ENCODE data around the gene MAP6. TPM values are rescaled to one million over a fixed set of nuclear protein-coding genes. Genes with fewer than 3 reads are reported as not detected.

MAP6 gene
- total and polyA plus RNA-seq, 3 experiments from 2014 or later, result 0.07 to 0.16 TPM; not detected in 1

DNA sequence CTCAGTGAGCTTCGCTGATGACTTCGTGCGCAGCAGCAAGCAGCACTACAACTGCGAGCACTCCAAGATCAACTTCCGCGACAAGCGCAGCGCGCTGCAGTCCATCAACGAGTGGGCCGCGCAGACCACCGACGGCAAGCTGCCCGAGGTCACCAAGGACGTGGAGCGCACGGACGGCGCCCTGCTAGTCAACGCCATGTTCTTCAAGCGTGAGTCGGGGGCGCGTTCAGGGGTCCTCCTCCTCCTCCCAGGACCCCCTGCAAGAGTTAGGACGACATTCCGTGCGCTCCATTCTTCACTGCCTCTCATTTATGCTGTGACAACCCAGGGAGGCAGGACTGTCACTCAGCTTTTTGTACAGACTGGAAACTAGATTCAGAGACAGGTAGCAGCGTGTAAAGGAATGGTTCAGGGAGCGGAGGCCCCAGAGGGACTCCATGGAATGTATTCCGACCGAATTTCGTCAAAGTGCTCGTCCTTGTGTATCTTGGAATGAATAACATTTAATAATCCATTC lies 102.0 kb downstream of the MAP6 start:
- H3K9me3 Mint-ChIP-seq, result no peaks in the 10 kb centered on the region
- CTCF ChIA-PET, result interaction anchor here (1.0 to 5.5 kb wide), 3 partner anchors 9 to 121 kb away, joined by 4 to 44 read pairs (median 5); no protein-coding TSS in a partner anchor
- H3K4me1 Mint-ChIP-seq, result peaks cover 36 to 49% (median 41%) of the 10 kb centered on the region in 3 donors

DNA sequence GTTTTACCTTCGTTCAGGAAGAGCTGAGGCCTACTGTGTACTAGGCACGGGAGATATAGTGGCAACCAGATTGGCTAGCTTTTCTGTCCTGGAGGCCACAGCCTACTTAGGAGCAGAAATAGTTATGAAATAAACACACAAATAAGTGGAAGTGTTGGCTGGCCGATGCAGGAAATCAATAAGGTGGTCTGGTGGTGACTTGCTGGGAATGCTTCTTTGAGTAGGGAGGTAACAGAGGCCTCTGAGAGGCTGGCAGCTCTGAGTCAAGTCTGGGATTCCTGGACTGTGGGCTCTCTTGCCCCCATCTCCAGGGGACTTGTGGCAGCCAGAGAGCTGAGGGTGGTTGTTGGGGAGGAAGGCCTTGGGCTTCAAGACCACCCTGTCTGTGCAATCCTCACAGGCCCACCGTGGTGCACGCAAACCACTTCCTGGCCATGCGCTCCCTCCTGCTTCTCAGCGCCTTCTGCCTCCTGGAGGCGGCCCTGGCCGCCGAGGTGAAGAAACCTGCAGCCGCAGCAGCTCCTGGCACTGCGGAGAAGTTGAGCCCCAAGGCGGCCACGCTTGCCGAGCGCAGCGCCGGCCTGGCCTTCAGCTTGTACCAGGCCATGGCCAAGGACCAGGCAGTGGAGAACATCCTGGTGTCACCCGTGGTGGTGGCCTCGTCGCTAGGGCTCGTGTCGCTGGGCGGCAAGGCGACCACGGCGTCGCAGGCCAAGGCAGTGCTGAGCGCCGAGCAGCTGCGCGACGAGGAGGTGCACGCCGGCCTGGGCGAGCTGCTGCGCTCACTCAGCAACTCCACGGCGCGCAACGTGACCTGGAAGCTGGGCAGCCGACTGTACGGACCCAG lies 102.7 kb downstream of the MAP6 start:
- Histone ChIP-seq H3K4me1 (ENCODE audit: insufficient read depth, low read length) (peaks cover 25% of the 10 kb centered on the region), H3K4me3 (ENCODE audit: low read length) (no peak overlapping the region), H3K27ac (ENCODE audit: low read depth, low read length) (no peak overlapping the region), H3K9me3 (ENCODE audit: low read length) (no peaks in the 10 kb centered on the region), H3K36me3 (ENCODE audit: insufficient read depth, low read length) (peaks cover 6% of the 10 kb centered on the region), H3K27me3 (ENCODE audit: insufficient read depth, low read length, poor library complexity, severe bottlenecking) (no peaks in the 10 kb centered on the region)
- CTCF ChIA-PET, result interaction anchor here (1.1 to 5.5 kb wide), 4 partner anchors 10 to 140 kb away, joined by 3 to 44 read pairs (median 4); no protein-coding TSS in a partner anchor
- peak in 1 of 5 donors; percentile 24 for DNase-seq
- Mint-ChIP-seq H3K4me1 (peaks cover 40 to 56% (median 48%) of the 10 kb centered on the region in 3 donors), H3K27me3 (peaks cover 0 to 1% of the 10 kb centered on the region in 2 donors), H3K36me3 (peaks cover 0 to 49% (median 10%) of the 10 kb centered on the region in 3 donors), H3K9me3 (no peaks in the 10 kb centered on the region), H3K4me3 (peak overlapping the region in 6 of 7 donors; percentile 13 to 38 (median 22)), H3K27ac (peak overlapping the region in 6 of 8 donors; percentile 17 to 92 (median 66))
- POLR2A ChIA-PET, result interaction anchor here (1.1 kb wide), 1 partner anchor 12 kb away, joined by 4 read pairs; no protein-coding TSS in a partner anchor

More for the DNA sequence above, 102.0 kb downstream of the MAP6 start:
- Mint-ChIP-seq H3K27me3 (peaks cover 0 to 1% of the 10 kb centered on the region in 2 donors), H3K27ac (no peak overlapping the region), H3K36me3 (peaks cover 0 to 55% (median 11%) of the 10 kb centered on the region in 3 donors), H3K4me3 (no peak overlapping the region)
- Histone ChIP-seq H3K9me3 (ENCODE audit: low read length) (no peaks in the 10 kb centered on the region), H3K27ac (ENCODE audit: low read depth, low read length) (no peak overlapping the region), H3K4me3 (ENCODE audit: low read length) (no peak overlapping the region), H3K27me3 (ENCODE audit: insufficient read depth, low read length, poor library complexity, severe bottlenecking) (no peaks in the 10 kb centered on the region), H3K36me3 (ENCODE audit: insufficient read depth, low read length) (peaks cover 6% of the 10 kb centered on the region), H3K4me1 (ENCODE audit: insufficient read depth, low read length) (peaks cover 18% of the 10 kb centered on the region)
- POLR2A ChIA-PET, result no interaction called here
- no peak for DNase-seq

DNA sequence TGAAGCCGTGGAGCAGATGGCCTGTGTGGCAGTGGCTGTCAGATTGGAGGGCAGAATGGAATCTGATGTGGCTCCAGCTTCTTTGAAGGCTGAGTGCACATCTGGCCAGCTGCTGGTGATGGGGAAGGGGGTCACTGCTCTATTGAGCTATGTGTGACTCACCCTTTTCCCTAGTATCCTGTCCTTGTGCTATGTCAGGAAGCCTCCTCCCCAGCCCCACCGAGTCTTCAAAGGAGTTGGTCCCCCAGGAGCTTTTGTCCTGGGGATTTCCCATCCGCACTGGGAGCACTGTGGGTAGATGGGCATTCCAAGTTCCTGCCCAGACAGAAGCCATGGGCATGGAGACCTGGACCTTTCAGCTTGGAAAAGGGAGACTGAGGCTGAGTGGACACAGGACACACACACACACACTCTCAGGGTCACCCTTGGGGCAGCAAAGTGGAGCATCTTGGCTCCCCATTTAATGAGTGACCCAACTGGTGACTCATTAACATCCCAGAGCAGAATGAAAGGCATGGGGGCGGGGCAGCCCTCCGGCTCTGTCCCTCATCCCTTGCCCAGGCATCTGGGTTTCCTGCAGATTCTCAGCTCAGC lies 103.5 kb downstream of the MAP6 start:
- H3K4me3 Mint-ChIP-seq, result peak overlapping the region in 2 of 7 donors; percentile 40 to 78
- POLR2A ChIA-PET, result interaction anchor here (1.1 kb wide), 1 partner anchor 11 kb away, joined by 4 read pairs; no protein-coding TSS in a partner anchor

DNA sequence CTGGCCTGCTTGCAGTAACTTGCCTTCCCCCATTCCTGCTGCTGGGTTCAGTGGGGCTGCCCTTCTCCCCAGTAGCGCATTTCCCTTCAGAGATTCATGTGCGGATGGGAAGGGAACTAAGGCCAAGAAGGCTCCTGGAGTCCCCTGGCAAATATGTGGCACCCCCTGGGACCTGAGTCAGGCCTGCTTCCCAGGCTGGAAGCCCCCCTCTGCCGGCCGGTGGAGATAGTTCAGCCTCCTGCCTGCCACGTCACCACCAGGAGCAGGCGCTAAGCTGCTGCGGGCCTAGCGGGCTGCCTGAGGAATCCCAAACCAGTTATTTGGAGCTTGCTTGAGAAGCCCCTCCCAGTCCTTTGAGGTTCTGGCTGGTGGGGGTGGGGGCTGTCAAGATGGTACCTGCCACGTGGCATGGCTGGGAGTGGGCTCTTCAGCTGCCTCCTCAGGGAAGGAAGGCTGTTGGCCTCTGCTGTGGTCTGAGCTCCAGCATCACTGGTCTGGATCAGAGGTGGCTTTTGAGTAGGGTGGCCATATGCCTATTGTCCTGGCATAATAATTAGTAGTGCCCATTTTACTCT lies 104.8 kb downstream of the MAP6 start:
- no peaks in the 10 kb centered on the region for H3K9me3 ChIP-seq (ENCODE audit: low read length)
- Mint-ChIP-seq H3K36me3 (peaks cover 0 to 30% (median 2%) of the 10 kb centered on the region in 3 donors), H3K27me3 (peaks cover 0 to 4% of the 10 kb centered on the region in 2 donors), H3K27ac (peak overlapping the region; percentile 57 to 97 (median 88)), H3K4me3 (peak overlapping the region; percentile 92 to 100 (median 99)), H3K9me3 (no peaks in the 10 kb centered on the region), H3K4me1 (peaks cover 41 to 61% (median 52%) of the 10 kb centered on the region in 3 donors)
- CTCF ChIA-PET, result interaction anchor here (5.5 kb wide), 1 partner anchor 12 kb away, joined by 44 read pairs; no protein-coding TSS in a partner anchor
- no peaks in the 10 kb centered on the region for H3K27me3 ChIP-seq (ENCODE audit: insufficient read depth, low read length, poor library complexity, severe bottlenecking)
- DNase-seq, result no peak
- H3K27ac ChIP-seq (ENCODE audit: low read depth, low read length), result peak overlapping the region; percentile 90
- no peaks in the 10 kb centered on the region for H3K36me3 ChIP-seq (ENCODE audit: insufficient read depth, low read length)
- peaks cover 27% of the 10 kb centered on the region for H3K4me1 ChIP-seq (ENCODE audit: insufficient read depth, low read length)
- no peak overlapping the region for H3K4me3 ChIP-seq (ENCODE audit: low read length)
- POLR2A ChIA-PET, result interaction anchor here (0.7 kb wide), 1 partner anchor 246 kb away, joined by 6 read pairs; no protein-coding TSS in a partner anchor

More for the DNA sequence above, 103.5 kb downstream of the MAP6 start:
- Histone ChIP-seq H3K27ac (ENCODE audit: low read depth, low read length) (no peak overlapping the region), H3K27me3 (ENCODE audit: insufficient read depth, low read length, poor library complexity, severe bottlenecking) (no peaks in the 10 kb centered on the region), H3K9me3 (ENCODE audit: low read length) (no peaks in the 10 kb centered on the region), H3K4me3 (ENCODE audit: low read length) (no peak overlapping the region), H3K36me3 (ENCODE audit: insufficient read depth, low read length) (peaks cover 6% of the 10 kb centered on the region), H3K4me1 (ENCODE audit: insufficient read depth, low read length) (peaks cover 27% of the 10 kb centered on the region)
- Mint-ChIP-seq H3K27me3 (peaks cover 0 to 4% of the 10 kb centered on the region in 2 donors), H3K4me1 (peaks cover 41 to 61% (median 52%) of the 10 kb centered on the region in 3 donors), H3K36me3 (peaks cover 0 to 40% (median 6%) of the 10 kb centered on the region in 3 donors), H3K9me3 (no peaks in the 10 kb centered on the region), H3K27ac (peak overlapping the region in 4 of 8 donors; percentile 55 to 92 (median 84))
- CTCF ChIA-PET, result interaction anchor here (1.1 to 5.5 kb wide), 4 partner anchors 11 to 141 kb away, joined by 3 to 44 read pairs (median 4); no protein-coding TSS in a partner anchor
- no peak for DNase-seq

DNA sequence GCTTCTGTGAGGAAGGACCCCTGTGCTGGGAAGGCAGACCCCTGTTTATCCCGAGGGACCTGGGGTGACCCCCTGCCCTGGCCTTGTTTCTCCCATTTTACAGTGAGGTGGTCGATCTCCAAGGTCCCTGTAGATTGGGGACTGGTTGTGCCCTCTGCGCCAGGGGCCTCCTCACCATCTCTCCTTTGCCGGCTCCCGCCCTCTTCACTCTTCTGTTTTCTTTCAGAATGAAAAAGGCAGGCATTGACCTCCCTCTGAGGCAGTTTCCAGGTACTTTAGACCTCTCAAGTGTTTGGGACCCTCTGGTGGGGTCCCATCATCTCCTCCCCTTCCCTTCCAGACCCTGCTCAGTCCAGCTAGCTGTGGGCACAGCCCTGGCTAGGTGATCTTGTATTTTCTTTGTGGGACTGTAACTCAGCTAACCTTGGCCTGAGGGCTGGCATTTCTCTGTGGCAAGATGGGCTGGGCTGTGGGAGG lies 105.3 kb downstream of the MAP6 start:
- ChIA-PET POLR2A (interaction anchor here (1.6 kb wide), 1 partner anchor 163 kb away, joined by 4 read pairs; no protein-coding TSS in a partner anchor), CTCF (interaction anchor here (5.5 kb wide), 1 partner anchor 12 kb away, joined by 44 read pairs; no protein-coding TSS in a partner anchor)
- peaks cover 41 to 61% (median 52%) of the 10 kb centered on the region in 3 donors for H3K4me1 Mint-ChIP-seq
- peak overlapping the region; percentile 90 for H3K27ac ChIP-seq (ENCODE audit: low read depth, low read length)
- H3K27me3 ChIP-seq (ENCODE audit: insufficient read depth, low read length, poor library complexity, severe bottlenecking), result no peaks in the 10 kb centered on the region
- no peaks in the 10 kb centered on the region for H3K9me3 ChIP-seq (ENCODE audit: low read length)
- peak overlapping the region; percentile 92 to 100 (median 99) for H3K4me3 Mint-ChIP-seq
- peaks cover 27% of the 10 kb centered on the region for H3K4me1 ChIP-seq (ENCODE audit: insufficient read depth, low read length)
- H3K36me3 Mint-ChIP-seq, result peaks cover 0 to 25% (median 0%) of the 10 kb centered on the region in 3 donors
- no peak for DNase-seq
- H3K4me3 ChIP-seq (ENCODE audit: low read length), result peak overlapping the region; percentile 97
- H3K9me3 Mint-ChIP-seq, result no peaks in the 10 kb centered on the region
- peaks cover 0 to 4% of the 10 kb centered on the region in 2 donors for H3K27me3 Mint-ChIP-seq
- H3K27ac Mint-ChIP-seq, result peak overlapping the region; percentile 57 to 97 (median 88)
- no peaks in the 10 kb centered on the region for H3K36me3 ChIP-seq (ENCODE audit: insufficient read depth, low read length)

DNA sequence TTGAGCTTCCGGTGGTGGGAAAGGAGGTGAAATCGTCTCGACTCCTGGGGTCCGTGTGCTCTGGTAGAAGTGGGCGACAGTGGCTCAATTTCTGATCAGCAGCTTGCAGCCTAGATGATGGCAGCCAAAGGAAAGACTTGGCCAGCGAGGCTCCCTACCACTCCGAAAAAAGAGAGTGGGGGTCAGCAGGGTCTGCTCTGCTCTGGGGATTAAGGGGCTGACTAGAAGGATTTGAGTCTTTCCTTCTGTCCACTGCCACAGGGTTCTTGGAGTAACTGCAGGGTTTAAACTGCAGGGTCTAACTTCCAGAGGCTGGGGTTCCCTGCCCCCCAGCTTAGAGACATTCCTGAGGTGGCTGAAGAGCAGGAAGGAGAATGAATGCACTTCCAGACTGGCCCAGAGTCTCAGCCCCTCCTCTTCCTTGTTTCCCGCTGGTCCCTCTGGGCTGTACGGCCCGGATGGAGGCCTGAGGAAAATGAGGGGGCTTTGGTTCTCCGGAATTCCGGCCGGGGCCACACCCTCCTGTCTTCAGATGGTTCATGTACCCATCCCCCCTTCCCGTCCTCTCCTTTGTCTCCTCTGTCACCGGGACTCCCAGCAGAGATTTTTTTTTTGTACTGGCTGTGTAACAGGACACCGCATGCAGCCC lies 105.9 kb downstream of the MAP6 start:
- no peaks in the 10 kb centered on the region for H3K9me3 ChIP-seq (ENCODE audit: low read length)
- ChIA-PET CTCF (interaction anchor here (0.7 to 0.9 kb wide), 2 partner anchors 8 to 15 kb away, joined by 3 read pairs; no protein-coding TSS in a partner anchor), POLR2A (interaction anchor here (0.6 to 1.6 kb wide), 4 partner anchors 163 to 669 kb away, joined by 3 to 7 read pairs (median 4); no protein-coding TSS in a partner anchor)
- peak overlapping the region; percentile 97 for H3K4me3 ChIP-seq (ENCODE audit: low read length)
- no peak for DNase-seq
- peak overlapping the region; percentile 86 to 98 (median 96) for H3K27ac Mint-ChIP-seq
- no peaks in the 10 kb centered on the region for H3K27me3 ChIP-seq (ENCODE audit: insufficient read depth, low read length, poor library complexity, severe bottlenecking)
- H3K4me3 Mint-ChIP-seq, result peak overlapping the region; percentile 92 to 100 (median 99)
- H3K4me1 ChIP-seq (ENCODE audit: insufficient read depth, low read length), result peaks cover 27% of the 10 kb centered on the region
- H3K27me3 Mint-ChIP-seq, result peaks cover 0 to 4% of the 10 kb centered on the region in 2 donors
- peak overlapping the region; percentile 90 for H3K27ac ChIP-seq (ENCODE audit: low read depth, low read length)
- H3K9me3 Mint-ChIP-seq, result no peaks in the 10 kb centered on the region
- peaks cover 0 to 19% (median 0%) of the 10 kb centered on the region in 3 donors for H3K36me3 Mint-ChIP-seq
- H3K4me1 Mint-ChIP-seq, result peaks cover 40 to 61% (median 52%) of the 10 kb centered on the region in 3 donors
- H3K36me3 ChIP-seq (ENCODE audit: insufficient read depth, low read length), result no peaks in the 10 kb centered on the region
